Lower leg skin (tissue), 4 donors: Measurements from ENCODE around the gene NPIPA7. TPM values are rescaled to one million over a fixed set of nuclear protein-coding genes. Genes with fewer than 3 reads are reported as not detected.
"Not testable (repeated sequence)": the region's sequence is repeated elsewhere in the genome, so short reads cannot be mapped to it uniquely, and the experiment has no call there.

Experiments used
- DNase-seq, 2 donors: peaks; one replicate each; pipeline ENCODE4 v3.0.0-alpha.2; 2019; ENCODE audit warnings: low spot score in 2 of 2
- H3K4me3 ChIP-seq: fragments of 200-600 bp; sonication (generic); 2 replicates; pipeline ENCODE4 v1.5.1; 2017; ENCODE audit warnings: mild to moderate bottlenecking, low read depth; ENCODE audit not compliant: poor library complexity, severe bottlenecking
- WGBS, 2 donors: methylation state at CpG; one replicate each; pipeline ENCODE4 v1.1.5; 2018; 5-methylcytosine and 5-hydroxymethylcytosine counted together
- intact Hi-C: fragments of 100-400 bp; cut with DNase I; formaldehyde crosslinking; loops from one replicate; pipeline ENCODE4 v1.15.0; 2023; ENCODE audit warnings: low total_unique reads
- total RNA-seq, 4 donors: library from RNA; depleted of rRNA; stranded (reverse); fragments of >200 nt; gene quantifications; one replicate each; pipeline ENCODE4 v1.1.0, GENCODE V29; 2016

NPIPA7 gene
- total RNA-seq, 4 donors from 2014 or later: 1.4 to 6.9 (median 6.3) TPM

DNA sequence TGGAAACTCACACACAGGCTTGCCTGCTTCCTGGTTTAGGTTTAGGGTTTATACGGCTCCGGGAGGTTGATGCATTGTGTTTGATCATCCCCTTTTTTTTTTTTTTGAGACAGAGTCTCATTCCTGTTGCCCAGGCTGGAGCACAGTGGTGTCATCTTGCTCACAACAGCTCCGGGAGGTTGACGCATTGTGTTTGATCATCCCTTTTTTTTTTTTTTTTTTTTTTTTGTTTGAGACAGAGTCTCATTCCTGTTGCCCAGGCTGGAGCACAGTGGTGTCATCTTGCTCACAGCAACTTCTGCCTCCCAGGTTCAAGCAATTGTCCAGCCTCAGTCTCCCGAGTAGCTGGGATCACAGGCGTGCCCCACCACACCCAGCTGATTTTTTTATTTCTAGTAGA, 20.7 kb downstream of the NPIPA7 start:
- intact Hi-C loops, DNase-seq, H3K4me3 ChIP-seq: not testable (repeated sequence)
- no CpG with 5 or more reads among the region's 6 CpGs for WGBS, 2 donors

DNA sequence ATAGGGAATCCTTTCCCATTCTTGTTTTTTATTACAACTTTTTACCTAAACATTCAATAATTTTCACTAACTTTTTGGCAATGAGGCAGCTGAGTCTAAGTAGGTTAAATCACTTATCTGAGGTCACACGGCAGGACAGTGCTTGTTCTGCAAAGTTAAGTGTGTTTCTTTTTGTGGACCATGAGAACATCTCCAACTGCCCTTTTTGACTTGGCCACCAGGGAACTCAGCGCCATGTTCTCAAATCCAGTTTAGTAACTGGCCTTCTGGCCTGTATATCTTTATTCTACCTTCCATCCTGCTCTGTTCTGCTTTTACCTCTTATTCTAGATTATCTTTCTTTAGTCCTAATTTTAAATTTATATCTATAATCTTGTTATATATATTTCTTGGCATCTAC, 23.4 kb downstream of the NPIPA7 start:
- DNase-seq, H3K4me3 ChIP-seq, intact Hi-C loops: not testable (repeated sequence)
- WGBS, 2 donors: no CpG with 5 or more reads among the region's 2 CpGs

DNA sequence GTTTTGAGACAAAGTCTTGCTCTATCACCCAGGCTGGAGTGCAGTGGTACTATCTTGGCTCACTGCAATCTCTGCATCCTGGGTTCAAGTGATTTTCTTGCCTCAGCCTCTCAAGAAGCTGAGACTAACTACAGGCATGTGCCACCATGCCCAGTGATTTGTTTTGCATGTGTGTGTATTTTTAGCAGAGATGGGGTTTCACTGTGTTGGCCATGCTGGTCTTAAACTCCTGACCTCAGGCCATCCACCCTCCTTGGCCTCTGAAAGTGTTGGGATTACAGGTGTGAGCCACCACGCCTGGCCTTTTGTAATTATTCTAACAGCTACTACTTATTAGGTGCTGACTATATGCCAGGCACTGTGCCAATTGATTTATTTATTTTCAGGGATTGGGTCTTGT, 25.3 kb downstream of the NPIPA7 start:
- WGBS, 2 donors: no CpG with 5 or more reads among the region's 1 CpG
- intact Hi-C loops, DNase-seq, H3K4me3 ChIP-seq: not testable (repeated sequence)

DNA sequence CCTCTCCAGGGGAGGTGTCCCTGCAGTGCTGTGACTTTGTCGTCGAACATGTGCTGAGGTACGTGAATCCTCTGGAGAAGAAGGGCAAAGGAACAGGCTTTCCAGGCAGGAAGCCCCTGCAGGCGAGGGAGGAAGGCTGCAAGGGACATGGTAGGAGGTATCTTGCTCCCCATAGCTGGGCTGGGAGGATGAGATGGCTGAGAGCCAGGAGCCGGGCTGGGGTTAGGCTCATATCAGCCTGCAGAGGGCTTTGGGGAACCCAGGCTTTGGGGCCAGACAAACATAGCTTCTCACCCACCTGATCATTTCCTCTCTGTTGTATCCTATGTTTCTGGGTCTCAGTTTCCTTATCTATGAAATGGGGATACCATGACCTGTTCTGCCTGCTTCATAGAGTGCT, 26.5 kb downstream of the NPIPA7 start:
- WGBS, 2 donors: no CpG with 5 or more reads among the region's 5 CpGs
- intact Hi-C loops, H3K4me3 ChIP-seq, DNase-seq: not testable (repeated sequence)

DNA sequence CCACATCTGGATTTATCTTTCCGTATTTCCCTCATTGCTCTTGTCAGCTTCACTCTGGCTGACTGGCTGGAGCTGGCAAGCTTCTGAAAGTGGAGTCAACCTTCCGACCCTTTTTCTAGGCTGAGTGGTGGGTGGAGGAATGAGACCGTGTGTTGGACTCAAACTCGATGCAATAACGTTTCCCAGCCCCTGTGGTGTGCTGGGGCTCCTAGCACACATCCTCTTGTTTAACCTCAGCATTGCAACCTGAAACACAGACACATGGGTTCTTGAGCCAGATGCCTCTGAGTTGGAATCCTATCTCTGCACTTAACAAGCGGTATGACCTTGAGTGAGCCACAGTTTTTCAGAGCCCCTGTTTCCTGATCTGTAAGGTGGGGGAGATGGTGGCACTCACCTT, 29.5 kb downstream of the NPIPA7 start:
- no CpG with 5 or more reads among the region's 6 CpGs for WGBS, 2 donors
- DNase-seq, intact Hi-C loops, H3K4me3 ChIP-seq: not testable (repeated sequence)

DNA sequence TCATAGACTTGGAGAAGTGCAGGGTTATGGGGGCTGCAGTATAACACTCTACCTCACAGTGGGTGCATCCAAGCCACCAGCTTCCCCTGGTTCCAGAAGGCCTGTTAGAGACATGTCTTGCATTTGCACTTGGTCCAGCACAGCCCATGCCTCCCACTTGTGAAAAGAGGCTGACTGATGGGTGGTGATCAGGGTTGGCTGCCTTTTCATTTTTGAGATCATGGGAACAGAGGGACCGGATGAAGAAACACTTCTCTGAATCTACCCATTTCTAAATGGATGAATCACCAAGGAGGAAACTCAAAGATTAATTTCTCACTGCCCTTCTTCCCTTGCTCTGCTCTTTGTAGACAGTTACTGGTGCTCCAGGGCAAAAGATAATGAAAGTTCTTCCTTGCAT, 34.8 kb downstream of the NPIPA7 start:
- H3K4me3 ChIP-seq, intact Hi-C loops, DNase-seq: not testable (repeated sequence)
- no CpG with 5 or more reads among the region's 1 CpG for whole genome bisulfite sequencing, 2 donors

DNA sequence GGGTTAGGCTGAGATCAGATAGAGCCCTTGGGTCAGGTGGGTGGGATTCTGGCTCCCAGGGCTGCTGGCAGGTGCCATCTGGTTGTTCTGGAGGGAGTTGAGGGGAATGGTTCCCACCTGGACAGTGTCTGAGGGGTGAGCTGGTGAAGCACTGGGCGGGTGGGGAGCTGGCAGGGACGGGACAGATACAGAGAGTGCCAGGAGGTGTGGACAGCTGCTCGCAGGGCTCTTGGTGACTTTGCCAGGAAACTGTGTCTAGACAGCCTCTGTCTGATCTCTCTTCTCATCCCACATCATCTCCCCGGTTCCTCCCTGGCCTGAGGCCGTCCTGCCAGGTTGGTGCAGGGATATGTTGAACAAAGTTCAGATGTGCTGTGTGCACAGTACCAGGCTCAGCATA, 38.1 kb downstream of the NPIPA7 start:
- no CpG with 5 or more reads among the region's 5 CpGs for WGBS, 2 donors

DNA sequence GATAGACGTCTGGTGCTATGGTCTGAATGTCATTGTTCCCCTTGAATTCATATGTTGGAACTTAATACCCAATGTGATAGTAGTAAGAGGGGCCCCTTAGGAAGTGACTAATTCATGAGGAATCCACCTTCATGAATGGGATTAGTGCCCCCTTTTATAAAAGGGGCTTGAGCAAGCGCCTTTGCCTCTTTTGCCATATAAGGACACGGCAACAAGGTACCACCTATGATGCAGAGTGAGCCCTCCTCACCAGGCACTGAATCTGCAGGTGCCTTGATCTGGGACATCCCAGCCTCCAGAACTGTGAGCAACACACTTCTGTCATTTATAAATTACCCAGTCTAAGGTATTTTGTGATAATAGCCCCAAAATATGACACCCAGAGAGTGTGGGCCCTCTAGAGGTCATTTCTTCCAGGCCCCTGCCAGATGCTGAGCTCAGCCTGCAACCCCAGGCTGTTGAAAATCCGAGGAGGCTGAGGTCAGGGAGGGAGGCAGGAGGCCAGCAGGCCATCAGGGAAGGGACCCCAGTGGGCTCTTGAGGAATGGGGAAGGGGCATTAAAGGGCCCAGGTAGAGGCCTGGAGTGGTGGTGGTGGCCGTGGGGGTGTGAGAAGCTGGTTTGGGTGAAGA, 39.1 kb downstream of the NPIPA7 start:
- intact Hi-C loops, H3K4me3 ChIP-seq, DNase-seq: not testable (repeated sequence)
- 71% methylated on average over 1 of the region's 5 CpGs; no CpG with 5 or more reads in 1 of the 2 donors for WGBS, 2 donors

More for the DNA sequence above, 38.1 kb downstream of the NPIPA7 start:
- DNase-seq, intact Hi-C loops, H3K4me3 ChIP-seq: not testable (repeated sequence)

DNA sequence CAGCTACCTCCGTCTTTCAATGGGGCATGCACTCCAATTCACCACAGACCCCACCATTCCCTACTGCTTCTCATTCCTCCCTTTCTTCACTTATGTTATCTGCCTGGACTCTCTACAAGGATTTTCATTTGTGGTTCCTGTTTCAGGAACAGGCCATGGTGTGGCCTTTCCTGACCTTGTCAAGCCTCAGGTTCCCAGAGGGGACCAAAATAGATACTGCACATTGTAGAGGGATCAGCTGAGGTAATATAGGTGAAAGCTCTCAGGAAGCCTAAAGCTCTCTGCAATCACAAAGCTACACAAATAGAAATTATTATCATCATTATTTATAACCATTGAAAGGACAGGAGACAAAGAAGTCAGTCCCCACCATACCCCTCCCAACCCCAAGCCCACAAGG, 41.6 kb downstream of the NPIPA7 start:
- DNase-seq, intact Hi-C loops, H3K4me3 ChIP-seq: not testable (repeated sequence)
- 57 to 82% methylated on average over 1 of the region's 1 CpG for WGBS, 2 donors

DNA sequence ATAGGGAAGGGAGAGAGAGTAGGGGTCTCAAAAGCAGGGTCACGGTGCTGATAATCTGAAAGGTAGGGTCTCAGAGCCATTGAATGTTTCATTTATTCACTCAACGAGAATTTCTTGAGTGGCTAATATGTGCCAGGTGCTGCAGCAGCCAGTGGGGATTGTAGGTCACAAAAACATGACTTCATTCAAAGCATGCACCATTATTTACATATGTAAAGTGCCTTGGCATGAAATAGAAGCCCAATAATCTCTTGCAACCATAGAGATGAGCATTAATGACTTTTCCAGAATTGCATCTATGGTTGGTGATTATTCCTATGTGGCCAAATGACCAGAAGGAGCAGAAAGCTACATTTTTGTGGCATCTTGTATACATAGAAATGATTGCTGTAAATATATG, 46.2 kb downstream of the NPIPA7 start:
- H3K4me3 ChIP-seq, intact Hi-C loops, DNase-seq: not testable (repeated sequence)
- WGBS, 2 donors: no CpG with 5 or more reads among the region's 2 CpGs

DNA sequence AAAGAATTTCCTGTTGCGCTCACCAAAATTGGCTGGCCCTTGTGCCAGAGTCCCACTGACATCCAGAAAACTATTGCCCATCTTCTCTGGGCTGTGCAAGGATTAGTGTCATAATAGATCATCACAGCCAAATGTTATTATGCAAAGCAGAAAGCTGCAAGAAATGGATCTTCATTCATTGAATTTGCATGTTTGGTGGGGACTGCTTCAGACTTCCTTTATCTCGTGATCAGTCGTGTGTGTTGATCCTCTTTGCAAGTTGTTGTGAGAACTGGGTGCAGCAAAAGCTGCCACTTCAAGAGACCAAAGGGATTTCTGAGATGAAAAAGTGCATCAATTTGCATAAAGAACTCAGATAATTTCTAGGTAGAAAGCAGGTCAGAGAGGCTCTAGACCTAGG, 52.2 kb downstream of the NPIPA7 start:
- DNase-seq, intact Hi-C loops: not testable (repeated sequence)
- 14 to 21% methylated on average over 2 of the region's 3 CpGs for WGBS, 2 donors

DNA sequence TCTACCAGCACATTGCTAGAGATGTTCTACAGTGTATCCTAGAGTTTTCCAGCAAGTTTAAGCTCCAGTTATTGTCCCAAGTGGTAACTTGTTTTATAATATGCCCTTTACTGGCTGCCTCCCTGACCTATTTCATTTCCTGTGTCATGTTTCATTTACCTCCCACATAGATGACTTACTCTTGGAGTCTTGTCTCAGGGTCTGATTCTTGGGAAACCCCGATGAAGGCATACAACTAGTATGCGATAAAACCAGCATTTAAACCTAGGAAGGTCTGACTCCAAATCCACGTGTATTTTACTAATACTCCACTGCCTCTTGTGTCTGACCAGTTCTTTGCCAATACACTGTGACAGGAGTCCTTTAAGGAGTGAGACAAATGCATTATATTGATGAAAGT, 55.8 kb downstream of the NPIPA7 start:
- intact Hi-C loops, H3K4me3 ChIP-seq, DNase-seq: not testable (repeated sequence)
- 67 to 77% methylated on average over 1 to 2 of the region's 3 CpGs for WGBS, 2 donors

More for the DNA sequence above, 52.2 kb downstream of the NPIPA7 start:
- H3K4me3 ChIP-seq: not testable (repeated sequence)

DNA sequence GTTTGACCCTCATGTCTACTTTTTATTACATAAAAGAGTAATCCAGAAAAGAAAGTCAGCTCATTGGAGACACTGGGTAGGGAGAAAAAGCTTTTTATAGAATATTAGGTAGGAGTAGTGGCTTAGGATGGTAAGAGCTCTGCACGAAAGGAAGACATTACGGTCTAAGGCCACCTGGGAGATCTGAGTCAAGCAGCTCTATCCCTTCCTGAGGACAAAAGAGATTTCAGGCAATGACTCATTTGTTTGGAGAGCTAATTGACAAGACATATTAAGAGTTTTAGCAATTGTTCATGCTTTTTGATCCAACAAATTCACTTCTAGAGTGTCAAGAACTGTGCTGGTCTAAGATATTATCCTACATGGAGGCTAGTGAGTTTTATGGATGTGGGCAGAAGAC, 62.5 kb downstream of the NPIPA7 start:
- H3K4me3 ChIP-seq, DNase-seq, intact Hi-C loops: not testable (repeated sequence)
- 76 to 100% methylated on average over 1 to 2 of the region's 2 CpGs for WGBS, 2 donors
